AG10803 (cell line): ENCODE data around the gene PUS7.

Experiments used
- DNase-seq: peaks from one replicate; pipeline ENCODE4 v3.0.0; 2010; ENCODE audit warnings: low read depth
- H3K4me3 ChIP-seq: 2 replicates; pipeline ENCODE4 v1.5.1; 2011; ENCODE audit warnings: mild to moderate bottlenecking, low read length, control low read depth
- CTCF ChIP-seq: conservative IDR thresholded peaks from 2 replicates; pipeline ENCODE4 v1.5.1; 2011; ENCODE audit warnings: mild to moderate bottlenecking, low read length, control low read depth, inconsistent platforms

Gene PUS7

GRCh38 chr7:105478606-105479005, 43.5 kb downstream of the PUS7 start:
- no peak for TF ChIP-seq CTCF
- no peak for DNase-seq
- no peak overlapping the region for H3K4me3 ChIP-seq

DNA sequence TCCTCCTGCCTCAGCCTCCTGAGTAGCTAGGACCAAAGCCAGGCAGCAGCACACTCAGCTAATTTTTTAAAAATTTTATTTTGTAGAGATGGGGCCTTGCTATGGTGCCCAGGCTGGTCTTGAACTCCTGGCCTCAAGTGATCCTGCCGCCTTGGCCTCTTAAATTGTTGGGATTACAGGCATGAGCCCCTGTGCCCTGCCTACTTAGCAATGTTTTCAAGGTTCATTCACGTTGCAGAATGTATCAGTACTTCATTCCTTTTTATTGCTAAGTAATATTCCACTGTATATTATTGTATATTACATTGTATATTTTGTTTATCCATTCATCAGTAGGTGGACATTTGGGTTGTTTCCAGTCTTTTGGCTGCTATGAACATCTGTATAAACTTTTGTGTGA, 44.2 kb downstream of the PUS7 start:
- no peak overlapping the region for H3K4me3 ChIP-seq
- TF ChIP-seq CTCF = no peak
- no peak for DNase-seq

DNA sequence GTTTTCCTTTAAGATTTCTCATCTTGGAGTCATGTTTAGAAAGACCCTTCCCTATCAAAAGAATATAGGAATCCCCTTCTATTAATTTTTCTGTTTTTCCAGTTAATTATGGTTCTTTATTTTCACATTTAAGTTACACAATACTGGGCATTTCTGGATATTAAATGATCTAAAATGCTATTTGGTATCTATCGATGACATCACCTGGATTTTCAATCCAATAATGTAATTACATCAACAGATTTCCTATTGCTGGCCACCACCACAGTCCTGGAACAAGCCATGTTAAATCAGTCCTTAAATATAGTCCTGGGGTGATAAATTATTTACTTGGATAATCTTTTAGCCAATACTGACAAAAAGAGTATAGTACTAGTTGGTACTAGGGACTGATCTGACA, 48.0 kb downstream of the PUS7 start:
- DNase-seq = no peak
- H3K4me3 ChIP-seq = no peak overlapping the region
- no peak for TF ChIP-seq CTCF

DNA sequence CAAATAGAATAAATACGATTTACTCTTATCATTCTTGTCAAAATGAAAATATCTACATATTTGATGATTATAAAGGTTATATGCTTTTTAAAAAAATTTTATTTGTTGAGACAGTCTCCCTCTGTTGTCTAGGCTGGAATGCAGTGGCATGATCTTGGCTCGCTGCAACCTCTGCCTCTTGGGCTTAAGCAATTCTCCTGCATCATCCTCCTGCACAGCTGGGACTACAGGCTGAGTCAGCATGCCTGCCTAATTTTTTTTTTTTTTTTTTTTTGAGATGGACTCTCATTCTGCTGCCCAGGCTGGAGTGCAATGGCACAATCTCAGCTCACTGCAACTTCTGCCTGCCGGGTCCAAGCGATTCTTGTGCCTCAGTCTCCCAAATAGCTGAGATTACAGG, 48.9 kb downstream of the PUS7 start:
- peak; percentile 93 for DNase-seq
- peak; percentile 30 for TF ChIP-seq CTCF
- H3K4me3 ChIP-seq = no peak overlapping the region

DNA sequence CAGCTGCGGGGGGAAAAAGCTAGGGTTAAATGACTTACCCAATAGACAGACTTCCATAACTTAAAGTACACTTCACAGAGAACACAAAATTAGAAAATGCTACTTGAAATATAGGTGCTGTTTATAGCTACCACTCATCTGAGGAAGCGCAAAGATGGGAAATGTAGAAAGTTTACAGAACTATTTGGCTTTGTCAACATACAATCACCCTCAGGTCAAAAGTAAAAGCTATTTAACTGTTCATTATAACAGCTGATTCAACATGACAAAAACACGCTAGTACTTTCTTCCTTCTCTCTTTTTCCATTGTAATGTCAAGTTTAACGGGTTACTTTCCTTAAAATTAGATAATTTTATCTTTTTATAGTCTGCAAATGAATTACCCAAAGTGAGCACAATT, 51.2 kb downstream of the PUS7 start:
- no peak overlapping the region for H3K4me3 ChIP-seq
- TF ChIP-seq CTCF = no peak
- DNase-seq = no peak

DNA sequence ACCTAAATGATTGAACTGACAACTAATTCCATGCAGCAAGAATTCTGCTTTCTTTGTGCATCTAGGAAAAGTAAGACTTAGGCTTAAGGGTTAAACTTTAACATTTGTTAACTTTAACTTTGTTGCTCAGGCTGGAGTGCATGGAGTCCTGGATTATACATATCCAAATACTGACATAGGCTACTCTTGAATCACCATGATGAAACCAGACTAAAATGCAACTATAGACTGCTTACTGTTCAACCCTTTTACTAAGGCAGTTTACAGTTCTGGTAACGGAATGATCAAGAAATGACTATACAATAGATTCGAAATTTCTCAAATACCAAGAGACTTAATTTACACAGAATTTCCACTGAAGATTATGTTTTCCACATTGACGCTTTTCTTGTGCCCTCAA, 52.0 kb downstream of the PUS7 start:
- DNase-seq = no peak
- H3K4me3 ChIP-seq = no peak overlapping the region
- no peak for TF ChIP-seq CTCF

- TF ChIP-seq CTCF = no peak
- no peak overlapping the region for H3K4me3 ChIP-seq
- DNase-seq = no peak
Measured at GRCh38 chr7:105462765-105463420, 59.2 kb downstream of the PUS7 start.
